Measurements from ENCODE around the gene SLC6A5. TPM values are rescaled to one million over a fixed set of nuclear protein-coding genes. Genes with fewer than 3 reads are reported as not detected.
A peak's percentile ranks its signal among the peaks of the same experiment; 100 is the strongest.

Gene SLC6A5
- total and polyA plus RNA-seq, 4 donors, result not detected

DNA sequence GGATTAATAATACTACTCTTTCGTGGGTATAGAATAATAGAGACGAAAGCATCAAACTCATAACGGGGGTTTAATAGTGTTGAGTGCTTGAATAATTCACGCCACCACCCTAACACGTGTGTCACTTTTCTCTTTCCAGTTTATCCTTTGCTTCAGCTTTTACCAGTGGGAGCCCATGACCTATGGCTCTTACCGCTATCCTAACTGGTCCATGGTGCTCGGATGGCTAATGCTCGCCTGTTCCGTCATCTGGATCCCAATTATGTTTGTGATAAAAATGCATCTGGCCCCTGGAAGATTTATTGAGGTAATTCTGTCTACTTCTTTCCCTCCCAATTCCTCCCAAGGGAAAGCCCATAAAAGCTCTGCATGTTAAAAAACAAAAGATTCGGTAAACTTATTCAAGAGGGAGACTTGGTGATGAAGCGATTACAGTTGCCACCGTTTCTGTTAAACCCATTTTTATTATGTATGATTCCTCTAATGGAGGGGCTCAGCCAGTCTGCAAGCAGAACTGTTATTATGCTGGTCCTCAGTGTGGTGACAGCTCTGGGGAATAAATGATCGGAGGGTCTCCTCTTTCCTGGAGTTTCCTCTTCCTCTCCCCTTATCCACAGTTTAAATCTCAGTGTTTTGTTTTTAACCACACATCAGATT lies 52.9 kb downstream of the SLC6A5 start:
- H3K27me3 ChIP-seq (ENCODE audit: control insufficient read depth in 3 of 3, insufficient read depth in 3 of 3, low read length in 2 of 3), result no peaks in the 10 kb centered on the region
- DNase-seq (no peak), ATAC-seq (ENCODE audit: insufficient read depth, low FRiP score) (no peak)
- TF ChIP-seq CTCF (IDR thresholded peaks at IDR 0.05; ENCODE audit: control extremely low read depth, extremely low read depth), result no peak
- H3K36me3 ChIP-seq (ENCODE audit: control insufficient read depth in 4 of 4, insufficient read depth in 4 of 4, low read length in 4 of 4), result no peaks in the 10 kb centered on the region
- H3K4me1 ChIP-seq (ENCODE audit: control insufficient read depth in 5 of 5, insufficient read depth in 5 of 5, low read length in 5 of 5), result peaks cover 0 to 6% (median 0%) of the 10 kb centered on the region in 5 donors
- WGBS, 2 donors, result 82 to 88% methylated on average over 13 of the region's 13 CpGs
- peaks cover 0 to 2% (median 0%) of the 10 kb centered on the region in 4 donors for H3K9me3 ChIP-seq (ENCODE audit: control insufficient read depth in 4 of 4, insufficient read depth in 3 of 4, low read length in 3 of 4)
- no peak overlapping the region for H3K9ac ChIP-seq (ENCODE audit: insufficient read depth in 1 of 2, low read length in 2 of 2)
- H3K4me3 ChIP-seq, result no peak overlapping the region
- H3K27ac ChIP-seq (ENCODE audit: low read depth in 1 of 2, low read length in 1 of 2), result no peak overlapping the region

GRCh38 chr11:20654038-20654437 lies 54.6 kb downstream of the SLC6A5 start:
- no peak overlapping the region for H3K4me3 ChIP-seq
- ATAC-seq (ENCODE audit: insufficient read depth, low FRiP score) (no peak), DNase-seq (peak in 2 of 3 donors; percentile 18 to 68)
- peaks cover 0 to 2% (median 0%) of the 10 kb centered on the region in 4 donors for H3K9me3 ChIP-seq (ENCODE audit: control insufficient read depth in 4 of 4, insufficient read depth in 3 of 4, low read length in 3 of 4)
- H3K36me3 ChIP-seq (ENCODE audit: control insufficient read depth in 4 of 4, insufficient read depth in 4 of 4, low read length in 4 of 4), result no peaks in the 10 kb centered on the region
- peaks cover 0 to 6% (median 0%) of the 10 kb centered on the region in 5 donors for H3K4me1 ChIP-seq (ENCODE audit: control insufficient read depth in 5 of 5, insufficient read depth in 5 of 5, low read length in 5 of 5)
- H3K27me3 ChIP-seq (ENCODE audit: control insufficient read depth in 3 of 3, insufficient read depth in 3 of 3, low read length in 2 of 3), result no peaks in the 10 kb centered on the region
- TF ChIP-seq CTCF (IDR thresholded peaks at IDR 0.05; ENCODE audit: control extremely low read depth, extremely low read depth), result no peak
- H3K27ac ChIP-seq (ENCODE audit: low read depth in 1 of 2, low read length in 1 of 2), result no peak overlapping the region
- no peak overlapping the region for H3K9ac ChIP-seq (ENCODE audit: insufficient read depth in 1 of 2, low read length in 2 of 2)
- WGBS, 2 donors, result 80 to 88% methylated on average over 3 of the region's 3 CpGs

- Histone ChIP-seq H3K27ac (ENCODE audit: low read depth in 1 of 2, low read length in 1 of 2) (no peak overlapping the region), H3K9me3 (ENCODE audit: control insufficient read depth in 4 of 4, insufficient read depth in 3 of 4, low read length in 3 of 4) (peaks cover 0 to 2% (median 0%) of the 10 kb centered on the region in 4 donors), H3K27me3 (ENCODE audit: control insufficient read depth in 3 of 3, insufficient read depth in 3 of 3, low read length in 2 of 3) (no peaks in the 10 kb centered on the region), H3K36me3 (ENCODE audit: control insufficient read depth in 4 of 4, insufficient read depth in 4 of 4, low read length in 4 of 4) (no peaks in the 10 kb centered on the region), H3K4me1 (ENCODE audit: control insufficient read depth in 5 of 5, insufficient read depth in 5 of 5, low read length in 5 of 5) (peaks cover 0 to 6% (median 0%) of the 10 kb centered on the region in 5 donors), H3K4me3 (no peak overlapping the region), H3K9ac (ENCODE audit: insufficient read depth in 1 of 2, low read length in 2 of 2) (no peak overlapping the region)
- WGBS, 2 donors, result 86 to 87% methylated on average over 4 of the region's 4 CpGs
- DNase-seq (no peak), ATAC-seq (ENCODE audit: insufficient read depth, low FRiP score) (no peak)
- no peak for TF ChIP-seq CTCF (IDR thresholded peaks at IDR 0.05; ENCODE audit: control extremely low read depth, extremely low read depth)
These were observed 57.5 kb downstream of the SLC6A5 start for GRCh38 chr11:20656901-20657300.
